Stimulated activated CD8-positive, alpha-beta memory T cell treated with anti-CD3 and anti-CD28 coated beads, Interleukin-7, amount 100 ng/mL, for 1 hour (primary cell): Measurements from ENCODE around the gene PDSS2.
"Not testable (repeated sequence)": the region's sequence is repeated elsewhere in the genome, so short reads cannot be mapped to it uniquely, and the experiment has no call there.

Experiments used
- DNase-seq, 2 donors: peaks; one replicate each; pipeline ENCODE4 v3.0.0-alpha.2; 2020; ENCODE audit warnings: low read depth in 2 of 2

Gene PDSS2

DNA sequence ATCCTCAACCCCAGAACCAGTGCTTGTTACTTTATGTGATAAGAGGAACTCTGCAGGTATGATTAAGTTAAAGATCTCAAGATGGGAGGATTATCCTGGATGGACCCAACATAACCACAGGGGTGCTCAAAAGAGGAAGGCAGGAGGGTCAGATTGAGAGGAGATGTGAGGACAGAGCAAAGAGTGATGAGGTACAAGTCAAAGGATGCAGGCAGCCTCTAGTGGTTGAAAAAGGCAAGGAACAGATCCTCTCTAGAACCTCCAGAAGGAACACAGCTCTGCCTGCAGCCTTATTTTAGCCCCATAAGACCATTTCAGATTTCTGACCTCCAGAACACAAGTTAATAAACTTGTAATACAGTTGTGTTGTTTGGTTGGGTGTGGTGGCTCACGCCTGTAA lies 41.2 kb downstream of the PDSS2 start:
- no peak for DNase-seq

DNA sequence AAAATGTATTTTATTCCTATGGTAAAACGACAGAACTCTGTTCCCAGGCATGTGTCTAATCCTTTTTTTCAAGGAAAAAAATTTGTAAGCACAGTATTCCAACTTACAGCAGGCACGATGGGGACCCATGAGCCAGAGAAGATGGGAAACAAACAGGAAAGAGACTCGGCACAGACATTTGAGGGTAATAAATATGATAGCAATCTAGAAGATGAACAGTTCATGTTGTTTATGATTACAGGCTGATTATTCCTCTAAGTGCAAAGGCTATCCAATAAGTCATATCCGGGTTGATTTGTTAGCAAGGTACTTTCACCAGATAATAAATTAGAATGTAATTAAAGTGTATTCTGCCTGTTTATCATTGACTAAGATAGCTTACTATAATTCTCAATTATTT lies 43.2 kb downstream of the PDSS2 start:
- no peak for DNase-seq

DNA sequence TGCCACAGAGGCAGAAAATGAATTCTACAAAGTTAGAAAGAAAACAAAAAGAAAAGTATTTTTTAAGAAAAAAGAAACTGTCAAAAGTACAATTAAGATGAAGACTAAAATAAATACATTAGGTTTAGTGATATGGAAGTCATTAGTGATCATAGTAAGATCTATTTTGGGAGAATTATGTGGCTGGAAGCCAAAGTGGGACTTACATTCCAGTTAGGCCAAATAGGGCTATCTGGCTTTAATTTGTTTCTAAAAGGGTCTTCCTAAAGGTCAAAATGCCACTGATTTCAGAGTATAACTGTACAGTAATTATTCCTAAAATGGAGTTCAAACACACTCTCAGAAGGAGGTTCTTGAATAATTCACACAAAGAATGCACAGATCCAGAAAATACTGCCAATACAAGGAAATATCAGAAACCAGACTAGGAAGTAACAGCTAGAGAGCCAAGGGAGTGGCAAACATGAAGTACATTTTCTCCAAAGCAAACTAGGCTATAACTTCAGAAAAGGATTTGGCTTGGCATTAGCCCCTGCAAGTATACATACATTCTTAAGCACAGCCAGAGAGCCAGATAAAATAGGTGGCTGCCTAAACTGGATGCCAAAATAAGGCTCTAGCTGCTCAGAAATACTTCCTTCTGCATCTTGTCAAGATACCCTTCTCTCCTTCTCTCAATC lies 45.3 kb downstream of the PDSS2 start:
- no peak for DNase-seq

DNA sequence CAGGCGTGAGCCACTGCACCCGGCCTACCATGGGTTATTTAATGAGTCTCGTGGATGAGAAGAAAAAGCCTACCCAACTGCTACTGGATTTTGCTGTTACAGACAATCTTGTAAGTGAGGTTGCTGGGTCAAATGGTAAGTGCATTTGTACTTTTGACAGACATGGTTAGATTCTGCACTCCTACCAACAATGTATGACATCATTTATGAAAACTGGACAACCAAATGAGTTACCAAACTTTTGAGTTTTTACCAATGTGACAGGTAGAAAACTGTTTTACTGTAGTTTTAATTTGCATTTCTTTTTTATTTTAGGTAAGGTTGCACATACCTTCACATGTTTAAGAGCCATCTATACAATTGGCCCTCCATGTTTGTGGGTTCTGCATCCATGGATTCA lies 48.2 kb downstream of the PDSS2 start:
- no peak for DNase-seq

DNA sequence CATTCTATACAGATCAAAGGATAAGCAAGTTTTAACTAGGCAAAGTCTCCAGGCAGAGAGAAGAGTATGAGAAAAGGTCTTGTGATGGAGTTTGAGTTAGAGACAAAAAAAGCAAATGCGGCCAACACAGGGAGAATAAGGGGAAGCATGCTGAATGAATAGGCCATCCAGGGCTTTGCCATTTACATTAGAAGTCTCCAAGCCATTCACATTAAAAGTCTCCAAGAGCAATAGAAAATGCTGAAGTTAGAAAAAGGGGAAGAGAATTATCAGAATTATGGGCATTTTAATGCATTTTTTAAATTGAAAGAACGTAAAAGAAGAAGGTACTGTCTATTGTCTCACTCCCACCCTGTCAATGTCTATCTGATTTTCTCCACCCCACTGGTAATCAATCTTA lies 49.4 kb downstream of the PDSS2 start:
- DNase-seq: no peak

DNA sequence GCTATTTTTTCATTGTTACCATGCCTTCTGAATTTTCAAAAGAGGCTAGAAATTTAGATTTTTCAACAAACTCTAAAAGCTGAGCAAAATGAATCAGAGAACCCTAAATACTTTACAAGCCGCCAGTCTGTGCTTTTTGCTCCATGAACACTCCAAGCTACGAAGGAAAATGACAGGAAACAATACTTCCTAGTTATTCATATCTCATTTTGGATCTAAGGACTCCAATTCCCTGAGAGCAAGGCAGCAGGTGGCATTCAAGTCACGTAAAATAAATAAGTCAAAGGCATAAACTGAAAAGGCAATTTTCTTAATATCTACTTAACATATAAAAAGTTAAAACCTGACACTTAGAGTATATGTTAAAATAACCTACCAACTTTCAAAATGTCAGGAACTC lies 50.6 kb downstream of the PDSS2 start:
- no peak for DNase-seq

DNA sequence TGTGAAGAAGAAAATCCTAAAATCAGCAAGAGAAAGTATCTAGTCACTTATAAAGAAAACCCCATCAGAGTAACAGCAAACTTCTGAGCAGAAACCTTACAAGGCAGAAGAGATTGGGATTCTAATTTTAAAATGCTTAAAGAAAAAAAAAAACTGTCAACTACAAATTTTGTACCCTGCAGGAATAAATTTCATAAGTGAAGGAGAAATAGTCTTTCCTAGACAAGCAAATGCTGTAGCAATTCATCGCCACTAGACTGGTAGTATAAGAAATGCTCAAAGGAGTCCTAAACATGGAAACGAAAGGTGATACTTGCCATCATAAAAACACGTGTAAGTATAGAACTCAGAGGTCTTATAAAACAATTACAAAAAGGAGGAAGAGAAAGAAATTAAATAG lies 54.4 kb downstream of the PDSS2 start:
- no peak for DNase-seq

DNA sequence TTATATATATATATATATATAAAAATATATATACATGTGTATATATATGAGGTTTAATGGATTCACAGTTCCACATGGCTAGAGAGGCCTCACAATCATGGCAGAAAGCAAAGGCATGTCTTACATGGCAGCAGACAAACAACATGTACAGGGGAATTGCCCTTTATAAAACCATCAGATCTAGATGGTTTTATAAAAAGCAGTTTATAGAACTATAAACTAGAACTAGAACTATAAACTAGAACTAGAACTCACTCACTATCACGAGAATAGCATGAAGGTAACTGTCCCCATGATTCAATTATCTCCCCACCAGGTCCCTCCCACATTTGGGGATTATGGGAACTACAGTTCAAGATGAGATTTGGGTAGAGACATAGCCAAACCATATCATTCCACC lies 56.8 kb downstream of the PDSS2 start:
- no peak for DNase-seq

DNA sequence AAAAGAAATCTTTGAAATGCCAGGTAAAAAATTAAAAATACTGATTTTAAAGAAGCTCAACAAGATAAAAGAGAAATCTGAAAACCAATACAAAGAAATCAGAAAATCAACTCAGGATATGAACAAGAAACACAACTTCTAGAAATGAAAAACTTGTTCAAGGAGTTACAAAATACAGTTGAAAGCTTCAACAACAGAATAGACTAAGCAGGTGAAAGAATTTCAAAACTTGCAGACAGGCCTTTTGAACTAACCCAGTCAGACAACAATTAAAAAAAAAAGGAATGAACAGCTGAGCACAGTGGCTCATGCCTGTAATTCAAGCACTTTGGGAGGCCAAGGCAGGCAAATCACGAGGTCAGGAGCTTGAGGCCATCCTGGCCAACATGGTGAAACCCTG lies 57.8 kb downstream of the PDSS2 start:
- no peak for DNase-seq

DNA sequence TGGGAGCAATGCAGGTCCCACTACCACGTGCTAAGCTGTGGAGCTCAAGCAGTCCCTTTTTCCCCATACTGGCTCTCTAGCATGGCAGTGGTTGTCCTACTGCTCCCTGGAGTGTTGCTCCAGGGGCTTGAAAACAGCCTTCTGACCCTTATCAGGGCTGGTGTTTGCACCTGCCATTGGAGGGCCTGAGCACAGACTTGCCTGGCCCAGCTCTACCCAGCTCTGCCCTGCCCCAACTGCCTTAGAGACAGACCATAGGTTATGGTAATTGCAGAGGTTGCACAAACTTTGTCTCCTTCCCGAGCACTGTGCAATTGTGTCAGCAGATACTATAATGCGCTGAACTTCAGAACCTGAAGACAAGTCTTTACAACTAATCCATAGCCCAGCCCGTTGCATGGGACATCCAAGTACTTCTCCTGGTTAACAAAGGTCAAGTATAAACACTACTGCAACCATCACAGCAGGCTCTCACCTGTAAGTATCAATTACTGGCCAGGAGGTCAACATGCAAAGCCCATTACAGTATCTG lies 58.7 kb downstream of the PDSS2 start:
- DNase-seq: no peak

DNA sequence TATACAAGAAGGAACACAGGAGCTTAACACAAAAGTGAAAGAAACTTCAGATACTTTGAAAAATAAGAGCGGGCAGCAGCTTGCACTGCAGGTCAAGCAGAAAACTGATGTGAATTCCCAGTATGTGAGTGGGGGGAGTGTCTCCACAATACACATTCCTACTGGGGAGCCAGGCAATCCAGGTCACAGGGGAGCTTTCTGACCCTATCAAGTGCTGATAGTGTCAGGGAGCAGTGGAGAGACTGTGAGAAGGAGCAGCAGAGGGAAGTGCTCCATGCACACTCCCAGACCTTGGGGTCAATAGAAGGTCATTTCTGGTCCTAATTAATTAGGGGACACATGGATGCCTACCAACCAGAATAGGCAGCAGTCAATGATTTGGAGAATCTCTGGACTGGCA lies 59.4 kb downstream of the PDSS2 start:
- no peak for DNase-seq

DNA sequence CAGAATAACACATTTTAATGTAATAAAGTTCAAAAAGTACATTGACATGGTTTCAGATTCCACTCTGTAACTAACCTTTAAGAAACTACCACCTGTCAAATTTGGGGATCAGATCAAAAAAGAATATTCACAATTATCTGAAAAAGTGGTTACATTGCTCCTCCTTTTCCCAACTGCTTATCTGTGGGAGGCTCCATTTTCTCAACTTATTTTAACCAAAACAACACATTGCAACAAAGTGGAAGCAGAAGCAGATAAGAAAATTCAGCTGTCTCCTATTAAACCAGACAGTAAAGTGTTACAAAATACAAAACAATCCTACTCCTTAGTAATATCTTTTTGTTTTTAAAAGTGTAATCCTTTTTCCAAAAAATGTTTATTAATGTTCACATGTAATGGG lies 61.4 kb downstream of the PDSS2 start:
- no peak for DNase-seq

GRCh38 chr6:107396211-107396610 lies 63.2 kb downstream of the PDSS2 start:
- DNase-seq: no peak

DNA sequence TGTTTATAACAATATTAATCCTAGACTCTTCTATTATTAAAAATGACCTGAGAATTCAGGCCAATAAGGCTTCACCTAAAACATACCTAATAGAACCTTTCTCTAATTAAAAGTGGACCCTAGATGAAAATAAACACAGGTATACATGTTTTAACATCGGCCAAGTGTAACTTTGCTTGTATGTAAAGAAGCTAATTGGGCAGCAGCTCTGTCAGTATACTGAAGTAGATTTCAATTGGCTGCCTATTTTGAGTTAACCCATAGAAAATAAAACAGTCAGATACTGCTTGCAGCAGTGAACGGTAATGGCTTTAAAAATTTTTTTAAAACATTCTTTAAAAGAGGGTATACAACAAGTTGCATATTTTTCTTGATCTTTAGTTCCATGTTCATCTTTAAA lies 67.3 kb downstream of the PDSS2 start:
- no peak for DNase-seq

- DNase-seq: no peak
Observed at GRCh38 chr6:107390685-107391435, 68.5 kb downstream of the PDSS2 start.

GRCh38 chr6:107390056-107390455 lies 69.3 kb downstream of the PDSS2 start:
- no peak for DNase-seq

DNA sequence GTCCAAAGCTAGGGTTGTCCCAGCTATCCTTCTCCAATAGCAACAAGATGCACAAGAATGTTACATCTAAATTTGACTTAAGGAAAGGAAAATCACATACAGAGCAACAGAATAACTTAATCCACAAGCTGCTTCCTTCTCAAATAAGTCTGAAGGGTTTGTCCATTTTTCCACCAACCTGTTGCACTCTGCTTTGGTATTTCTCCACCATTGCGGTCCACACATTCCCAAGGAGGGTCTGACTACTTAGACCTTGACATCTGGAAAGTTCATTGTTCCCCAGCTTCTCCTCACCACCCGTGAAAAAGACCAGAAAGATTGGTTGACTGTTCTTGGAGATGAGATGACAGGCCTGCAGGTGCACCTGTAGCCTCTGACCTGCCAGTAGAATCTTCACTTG lies 72.5 kb downstream of the PDSS2 start:
- no peak for DNase-seq

- no peak for DNase-seq
Observed at GRCh38 chr6:107386340-107386739, 73.0 kb downstream of the PDSS2 start.

- no peak for DNase-seq
Observed at GRCh38 chr6:107383705-107384104, 75.7 kb downstream of the PDSS2 start.

DNA sequence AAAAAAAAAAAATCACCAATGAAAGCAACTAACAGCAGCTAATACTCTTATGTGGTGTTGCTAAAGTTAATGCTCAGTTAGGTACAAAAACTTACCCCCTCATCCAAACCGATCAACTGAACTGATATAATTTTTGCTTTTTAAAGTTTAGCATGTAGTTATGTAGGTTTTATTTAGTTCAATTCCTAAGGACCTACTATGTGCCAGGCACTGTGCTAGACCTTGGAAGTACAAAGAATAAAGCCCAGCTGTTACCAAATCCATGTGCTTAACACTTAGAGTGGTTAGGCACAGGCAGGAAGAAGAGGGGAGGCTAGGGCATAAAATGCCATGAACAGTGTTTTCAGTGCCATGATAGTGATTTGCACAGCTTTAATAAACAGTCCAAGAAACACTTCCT lies 85.1 kb downstream of the PDSS2 start:
- DNase-seq: no peak

GRCh38 chr6:107369493-107369892 lies 89.9 kb downstream of the PDSS2 start:
- no peak for DNase-seq

DNA sequence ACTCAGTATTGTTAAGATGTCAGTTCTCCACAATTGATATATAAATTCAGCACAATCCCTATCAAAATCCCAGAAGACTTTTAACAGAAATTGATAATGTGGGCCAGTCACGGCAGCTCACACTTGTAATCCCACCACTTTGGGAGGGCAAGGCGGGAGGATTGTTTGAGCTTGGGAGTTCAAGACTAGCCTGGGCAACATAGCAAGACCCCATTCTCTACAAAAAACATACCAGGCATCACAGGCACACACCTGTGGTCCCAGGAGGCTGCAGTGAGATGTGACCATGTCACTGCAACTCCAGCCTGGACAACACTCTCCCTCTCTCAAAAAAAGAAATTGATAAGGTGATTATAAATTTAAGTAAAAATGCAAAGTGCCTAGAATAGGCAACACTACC lies 90.9 kb downstream of the PDSS2 start:
- no peak for DNase-seq

- not testable (repeated sequence) for DNase-seq
Observed at GRCh38 chr6:107364173-107364572, 95.2 kb downstream of the PDSS2 start.
